GM18873 (cell line): ENCODE measurements around the gene TIMM10B.
A peak's percentile ranks its signal among the peaks of the same experiment; 100 is the strongest.

Source experiments
- ATAC-seq: cut with Tn5 transposase; IDR thresholded peaks from one replicate; pipeline ENCODE4 v1.9.1; 2021; ENCODE audit warnings: mild to moderate bottlenecking, moderate library complexity, moderate number of reproducible peaks; ENCODE audit not compliant: unreplicated experiment, low FRiP score

TIMM10B gene

GRCh38 chr11:6481012-6481923 lies at the start of gene TIMM10B, which contains the start of gene ARFIP2:
Gene TIMM10B, plus strand, starts transcription at chr11:6481501. Its CDS starts 16 bp downstream, at chr11:6481517.
Gene ARFIP2, minus strand, starts transcription at chr11:6481331. Its CDS starts 910 bp downstream, at chr11:6480421.
- peak; percentile 98 for ATAC-seq

GRCh38 chr11:6431861-6432260 lies 49.4 kb upstream of the TIMM10B start:
- no peak for ATAC-seq

- no peak for ATAC-seq
These were observed 47.2 kb upstream of the TIMM10B start for GRCh38 chr11:6433998-6434660.

- ATAC-seq: no peak
These were observed 43.9 kb upstream of the TIMM10B start for GRCh38 chr11:6437423-6437822.

GRCh38 chr11:6437993-6438392 lies 43.3 kb upstream of the TIMM10B start:
- ATAC-seq: no peak

GRCh38 chr11:6438979-6439571 lies 42.2 kb upstream of the TIMM10B start:
- ATAC-seq: no peak

- no peak for ATAC-seq
These were observed 40.4 kb upstream of the TIMM10B start, which contains the start of gene HPX for GRCh38 chr11:6440906-6441358. Gene HPX, minus strand, starts transcription at chr11:6440987. Its CDS starts 24 bp downstream, at chr11:6440963.

- ATAC-seq: no peak
These were observed 38.9 kb upstream of the TIMM10B start for GRCh38 chr11:6442441-6442840.

GRCh38 chr11:6443269-6444003 lies 37.9 kb upstream of the TIMM10B start:
- peak; percentile 52 for ATAC-seq

GRCh38 chr11:6448574-6448973 lies 32.7 kb upstream of the TIMM10B start:
- ATAC-seq: no peak

- no peak for ATAC-seq
These were observed 29.1 kb upstream of the TIMM10B start for GRCh38 chr11:6452219-6452618.

GRCh38 chr11:6453152-6453551 lies 28.1 kb upstream of the TIMM10B start:
- no peak for ATAC-seq

- ATAC-seq: no peak
These were observed 26.2 kb upstream of the TIMM10B start for GRCh38 chr11:6455070-6455469.

- no peak for ATAC-seq
These were observed 24.8 kb upstream of the TIMM10B start for GRCh38 chr11:6456361-6457073.

GRCh38 chr11:6457581-6458320 lies 23.6 kb upstream of the TIMM10B start:
- ATAC-seq: no peak

GRCh38 chr11:6458352-6459098 lies 22.8 kb upstream of the TIMM10B start:
- no peak for ATAC-seq

- ATAC-seq: no peak
These were observed 22.2 kb upstream of the TIMM10B start for GRCh38 chr11:6459099-6459450.

- no peak for ATAC-seq
These were observed 12.4 kb upstream of the TIMM10B start for GRCh38 chr11:6468712-6469495.
